Activated CD8-positive, alpha-beta memory T cell treated with anti-CD3 and anti-CD28 coated beads, Interleukin-2, amount 50 U/mL, for 1 hour (primary cell): ENCODE measurements around the gene CNOT4.

ENCODE experiments used
- DNase-seq: peaks from one replicate; pipeline ENCODE4 v3.0.0-alpha.2; 2020; ENCODE audit errors: extremely low read depth

CNOT4 gene

GRCh38 chr7:135509839-135510591, at the start of gene CNOT4:
Gene CNOT4, minus strand, starts transcription at chr7:135510102. Its CDS starts 71,771 bp downstream, at chr7:135438331.
- peak; percentile 85 for DNase-seq

GRCh38 chr7:135558881-135559280, 49.0 kb upstream of the CNOT4 start:
- DNase-seq: no peak

GRCh38 chr7:135558337-135558767, 48.5 kb upstream of the CNOT4 start:
- DNase-seq: peak; percentile 19

- DNase-seq: peak; percentile 49
Measured at GRCh38 chr7:135557455-135558336, 47.8 kb upstream of the CNOT4 start, which contains the start of gene NUP205. Gene NUP205, plus strand, starts transcription at chr7:135557917. Its CDS starts 28 bp downstream, at chr7:135557945.

GRCh38 chr7:135553346-135553745, 43.4 kb upstream of the CNOT4 start:
- DNase-seq: no peak

- no peak for DNase-seq
Measured at GRCh38 chr7:135552148-135552547, 42.2 kb upstream of the CNOT4 start.

- DNase-seq: no peak
Measured at GRCh38 chr7:135550196-135550595, 40.3 kb upstream of the CNOT4 start.

- no peak for DNase-seq
Measured at GRCh38 chr7:135541029-135541428, 31.1 kb upstream of the CNOT4 start.

- DNase-seq: no peak
Measured at GRCh38 chr7:135539629-135540028, 29.7 kb upstream of the CNOT4 start.

- no peak for DNase-seq
Measured at GRCh38 chr7:135538376-135538775, 28.5 kb upstream of the CNOT4 start.

- DNase-seq: no peak
Measured at GRCh38 chr7:135537905-135538304, 28.0 kb upstream of the CNOT4 start.

GRCh38 chr7:135537453-135537852, 27.6 kb upstream of the CNOT4 start:
- no peak for DNase-seq

- DNase-seq: no peak
Measured at GRCh38 chr7:135536150-135536549, 26.2 kb upstream of the CNOT4 start.

- DNase-seq: no peak
Measured at GRCh38 chr7:135527025-135527424, 17.1 kb upstream of the CNOT4 start.

GRCh38 chr7:135525426-135525825, 15.5 kb upstream of the CNOT4 start:
- DNase-seq: no peak

- no peak for DNase-seq
Measured at GRCh38 chr7:135523146-135523545, 13.2 kb upstream of the CNOT4 start.

- no peak for DNase-seq
Measured at GRCh38 chr7:135522509-135522908, 12.6 kb upstream of the CNOT4 start.

- no peak for DNase-seq
Measured at GRCh38 chr7:135519871-135520270, 10.0 kb upstream of the CNOT4 start.

- DNase-seq: no peak
Measured at GRCh38 chr7:135519233-135519688, 9.4 kb upstream of the CNOT4 start.

- no peak for DNase-seq
Measured at GRCh38 chr7:135518748-135519147, 8.8 kb upstream of the CNOT4 start.

GRCh38 chr7:135517060-135517459, 7.2 kb upstream of the CNOT4 start:
- no peak for DNase-seq

GRCh38 chr7:135514856-135515255, 5.0 kb upstream of the CNOT4 start:
- no peak for DNase-seq
